Measurements from ENCODE around the gene C10orf95.
"Not testable (repeated sequence)": the region's sequence is repeated elsewhere in the genome, so short reads cannot be mapped to it uniquely, and the experiment has no call there.

The C10orf95 gene

GRCh38 chr10:102461187-102462054 is 10.1 kb upstream of the C10orf95 start:
- H3K4me3 ChIP-seq (ENCODE audit: low read length), result peak overlapping the region; percentile 53
- peaks cover 22% of the 10 kb centered on the region for H3K4me1 ChIP-seq (ENCODE audit: control insufficient read depth, insufficient read depth, low read length)
- H3K27me3 ChIP-seq (ENCODE audit: control insufficient read depth, insufficient read depth, low read length), result no peaks in the 10 kb centered on the region
- H3K9ac ChIP-seq (ENCODE audit: low read length), result peak overlapping the region; percentile 65
- H3K9me3 ChIP-seq (ENCODE audit: control insufficient read depth, low read length), result no peaks in the 10 kb centered on the region
- H3K36me3 ChIP-seq (ENCODE audit: control insufficient read depth, insufficient read depth, low read length), result no peaks in the 10 kb centered on the region

GRCh38 chr10:102460836-102461186 is 9.5 kb upstream of the C10orf95 start:
- no peaks in the 10 kb centered on the region for H3K36me3 ChIP-seq (ENCODE audit: control insufficient read depth, insufficient read depth, low read length)
- no peaks in the 10 kb centered on the region for H3K9me3 ChIP-seq (ENCODE audit: control insufficient read depth, low read length)
- H3K9ac ChIP-seq (ENCODE audit: low read length), result peak overlapping the region; percentile 65
- peaks cover 22% of the 10 kb centered on the region for H3K4me1 ChIP-seq (ENCODE audit: control insufficient read depth, insufficient read depth, low read length)
- peak overlapping the region; percentile 53 for H3K4me3 ChIP-seq (ENCODE audit: low read length)
- no peaks in the 10 kb centered on the region for H3K27me3 ChIP-seq (ENCODE audit: control insufficient read depth, insufficient read depth, low read length)

GRCh38 chr10:102458656-102459055 is 7.3 kb upstream of the C10orf95 start:
- Histone ChIP-seq H3K27me3 (ENCODE audit: control insufficient read depth, insufficient read depth, low read length) (no peaks in the 10 kb centered on the region), H3K9me3 (ENCODE audit: control insufficient read depth, low read length) (no peaks in the 10 kb centered on the region), H3K9ac (ENCODE audit: low read length) (no peak overlapping the region), H3K4me3 (ENCODE audit: low read length) (no peak overlapping the region), H3K4me1 (ENCODE audit: control insufficient read depth, insufficient read depth, low read length) (peaks cover 22% of the 10 kb centered on the region), H3K36me3 (ENCODE audit: control insufficient read depth, insufficient read depth, low read length) (no peaks in the 10 kb centered on the region)

- no peak overlapping the region for H3K4me3 ChIP-seq (ENCODE audit: low read length)
- no peaks in the 10 kb centered on the region for H3K27me3 ChIP-seq (ENCODE audit: control insufficient read depth, insufficient read depth, low read length)
- no peaks in the 10 kb centered on the region for H3K9me3 ChIP-seq (ENCODE audit: control insufficient read depth, low read length)
- no peak overlapping the region for H3K9ac ChIP-seq (ENCODE audit: low read length)
- peaks cover 3% of the 10 kb centered on the region for H3K36me3 ChIP-seq (ENCODE audit: control insufficient read depth, insufficient read depth, low read length)
- H3K4me1 ChIP-seq (ENCODE audit: control insufficient read depth, insufficient read depth, low read length), result peaks cover 23% of the 10 kb centered on the region
Observed at GRCh38 chr10:102457591-102458150, 6.3 kb upstream of the C10orf95 start.

- Histone ChIP-seq H3K4me1 (ENCODE audit: control insufficient read depth, insufficient read depth, low read length) (peaks cover 17% of the 10 kb centered on the region), H3K9ac (ENCODE audit: low read length) (no peak overlapping the region), H3K27me3 (ENCODE audit: control insufficient read depth, insufficient read depth, low read length) (no peaks in the 10 kb centered on the region), H3K4me3 (ENCODE audit: low read length) (no peak overlapping the region), H3K9me3 (ENCODE audit: control insufficient read depth, low read length) (no peaks in the 10 kb centered on the region), H3K36me3 (ENCODE audit: control insufficient read depth, insufficient read depth, low read length) (peaks cover 5% of the 10 kb centered on the region)
Observed at GRCh38 chr10:102455893-102456471, 4.6 kb upstream of the C10orf95 start.

- not testable (repeated sequence) for H3K27me3 ChIP-seq (ENCODE audit: control insufficient read depth, insufficient read depth, low read length); H3K36me3 ChIP-seq (ENCODE audit: control insufficient read depth, insufficient read depth, low read length); H3K9ac ChIP-seq (ENCODE audit: low read length); H3K9me3 ChIP-seq (ENCODE audit: control insufficient read depth, low read length); H3K4me3 ChIP-seq (ENCODE audit: low read length)
- H3K4me1 ChIP-seq (ENCODE audit: control insufficient read depth, insufficient read depth, low read length), result peaks cover 14% of the 10 kb centered on the region
Observed at GRCh38 chr10:102454662-102455487, 3.5 kb upstream of the C10orf95 start.

- no peaks in the 10 kb centered on the region for H3K9me3 ChIP-seq (ENCODE audit: control insufficient read depth, low read length)
- H3K36me3 ChIP-seq (ENCODE audit: control insufficient read depth, insufficient read depth, low read length), result peaks cover 5% of the 10 kb centered on the region
- H3K4me1 ChIP-seq (ENCODE audit: control insufficient read depth, insufficient read depth, low read length), result peaks cover 14% of the 10 kb centered on the region
- H3K4me3 ChIP-seq (ENCODE audit: low read length), result no peak overlapping the region
- no peaks in the 10 kb centered on the region for H3K27me3 ChIP-seq (ENCODE audit: control insufficient read depth, insufficient read depth, low read length)
- no peak overlapping the region for H3K9ac ChIP-seq (ENCODE audit: low read length)
Observed at GRCh38 chr10:102453502-102453901, 2.2 kb upstream of the C10orf95 start.

GRCh38 chr10:102452672-102453340 is 1.5 kb upstream of the C10orf95 start:
- Histone ChIP-seq H3K4me3 (ENCODE audit: low read length) (no peak overlapping the region), H3K4me1 (ENCODE audit: control insufficient read depth, insufficient read depth, low read length) (peaks cover 14% of the 10 kb centered on the region), H3K9ac (ENCODE audit: low read length) (no peak overlapping the region), H3K9me3 (ENCODE audit: control insufficient read depth, low read length) (no peaks in the 10 kb centered on the region), H3K27me3 (ENCODE audit: control insufficient read depth, insufficient read depth, low read length) (no peaks in the 10 kb centered on the region), H3K36me3 (ENCODE audit: control insufficient read depth, insufficient read depth, low read length) (peaks cover 5% of the 10 kb centered on the region)

- Histone ChIP-seq H3K36me3 (ENCODE audit: control insufficient read depth, insufficient read depth, low read length) (peaks cover 5% of the 10 kb centered on the region), H3K27me3 (ENCODE audit: control insufficient read depth, insufficient read depth, low read length) (no peaks in the 10 kb centered on the region), H3K9me3 (ENCODE audit: control insufficient read depth, low read length) (no peaks in the 10 kb centered on the region), H3K4me1 (ENCODE audit: control insufficient read depth, insufficient read depth, low read length) (peaks cover 14% of the 10 kb centered on the region), H3K4me3 (ENCODE audit: low read length) (peak overlapping the region; percentile 82), H3K9ac (ENCODE audit: low read length) (peak overlapping the region; percentile 82)
Observed at GRCh38 chr10:102450374-102451104, 804 bp downstream of the C10orf95 start.

- Histone ChIP-seq H3K9ac (ENCODE audit: low read length) (peak overlapping the region; percentile 82), H3K36me3 (ENCODE audit: control insufficient read depth, insufficient read depth, low read length) (peaks cover 5% of the 10 kb centered on the region), H3K4me3 (ENCODE audit: low read length) (peak overlapping the region; percentile 82), H3K27me3 (ENCODE audit: control insufficient read depth, insufficient read depth, low read length) (no peaks in the 10 kb centered on the region), H3K9me3 (ENCODE audit: control insufficient read depth, low read length) (no peaks in the 10 kb centered on the region), H3K4me1 (ENCODE audit: control insufficient read depth, insufficient read depth, low read length) (peaks cover 14% of the 10 kb centered on the region)
Observed at GRCh38 chr10:102450124-102450373, 1.3 kb downstream of the C10orf95 start.

Data from mucosa of stomach (tissue), 1 donor.